Lung (tissue), 12 donors: ENCODE measurements around the gene FOXD2. TPM values are rescaled to one million over a fixed set of nuclear protein-coding genes. Genes with fewer than 3 reads are reported as not detected.

ENCODE experiments used
- ATAC-seq: fragments of 200-7000 bp; cut with Tn5 transposase; one replicate; pipeline ENCODE4 v1.9.1; 2020; ENCODE audit warnings: moderate number of reproducible peaks; ENCODE audit not compliant: insufficient read depth, low FRiP score
- DNase-seq, 3 donors: peaks; one replicate each; pipeline ENCODE4 v3.0.0-alpha.2; 2013 to 2017
- H3K27ac ChIP-seq, 2 donors: one replicate each; pipeline ENCODE4 v1.5.1; 2013; ENCODE audit warnings: mild to moderate bottlenecking in 2 of 2, moderate library complexity in 2 of 2, control low read depth in 1 of 2, inconsistent platforms in 1 of 2, low read depth in 1 of 2, low read length in 1 of 2
- H3K27me3 ChIP-seq, 3 donors: one replicate each; pipeline ENCODE4 v1.5.1; 2013; ENCODE audit warnings: low read length in 2 of 3; ENCODE audit not compliant: control insufficient read depth in 3 of 3, insufficient read depth in 3 of 3
- H3K36me3 ChIP-seq, 4 donors: one replicate each; pipeline ENCODE4 v1.5.1; 2013; ENCODE audit warnings: low read length in 4 of 4, mild to moderate bottlenecking in 1 of 4, moderate library complexity in 1 of 4; ENCODE audit not compliant: control insufficient read depth in 4 of 4, insufficient read depth in 4 of 4
- H3K4me1 ChIP-seq, 5 donors: one replicate each; pipeline ENCODE4 v1.5.1; 2013; ENCODE audit warnings: low read length in 5 of 5, mild to moderate bottlenecking in 2 of 5, moderate library complexity in 1 of 5; ENCODE audit not compliant: control insufficient read depth in 5 of 5, insufficient read depth in 5 of 5
- H3K4me3 ChIP-seq: one replicate; pipeline ENCODE4 v1.5.1; 2013; ENCODE audit warnings: mild to moderate bottlenecking, control low read depth, moderate library complexity
- H3K9ac ChIP-seq, 2 donors: one replicate each; pipeline ENCODE4 v1.5.1; 2013; ENCODE audit warnings: low read length in 2 of 2, control low read depth in 1 of 2; ENCODE audit not compliant: insufficient read depth in 1 of 2
- H3K9me3 ChIP-seq, 4 donors: one replicate each; pipeline ENCODE4 v1.5.1; 2013; ENCODE audit warnings: low read length in 3 of 4, mild to moderate bottlenecking in 1 of 4, moderate library complexity in 1 of 4; ENCODE audit not compliant: control insufficient read depth in 4 of 4, insufficient read depth in 3 of 4
- CTCF ChIP-seq: IDR thresholded peaks from 2 replicates; pipeline ENCODE4 v1.5.1; 2012; ENCODE audit warnings: mild to moderate bottlenecking; ENCODE audit errors: control extremely low read depth, extremely low read depth
- WGBS, 2 donors: extraction: QIAGEN DNeasy Blood & Tissue Kit; methylation state at CpG; one replicate each; pipeline ENCODE4 v1.1.7; 2013; 5-methylcytosine and 5-hydroxymethylcytosine counted together
- polyA plus RNA-seq, 2 donors: library from polyadenylated mRNA; stranded (reverse); fragments of 200-250 nt; gene quantifications; one replicate each; pipeline ENCODE4 v1.2.1, GENCODE V29; 2013
- total RNA-seq, 2 donors: library from RNA; depleted of rRNA in 1 of 2; stranded (reverse); fragments of >200 nt in 1 of 2; gene quantifications; one replicate each; pipeline ENCODE4 v1.2.1, GENCODE V29; 2014 to 2021
- donor health status: control.
- donor health status: control.
- donor health status: Bipolar disorder and iron deficiency.
- donor health status: healthy.
- donor health status: DM: yes; HTN: yes; CAD: no.

Gene FOXD2
- total and polyA plus RNA-seq, 4 donors, result 0.09 to 1.1 (median 0.14) TPM

DNA sequence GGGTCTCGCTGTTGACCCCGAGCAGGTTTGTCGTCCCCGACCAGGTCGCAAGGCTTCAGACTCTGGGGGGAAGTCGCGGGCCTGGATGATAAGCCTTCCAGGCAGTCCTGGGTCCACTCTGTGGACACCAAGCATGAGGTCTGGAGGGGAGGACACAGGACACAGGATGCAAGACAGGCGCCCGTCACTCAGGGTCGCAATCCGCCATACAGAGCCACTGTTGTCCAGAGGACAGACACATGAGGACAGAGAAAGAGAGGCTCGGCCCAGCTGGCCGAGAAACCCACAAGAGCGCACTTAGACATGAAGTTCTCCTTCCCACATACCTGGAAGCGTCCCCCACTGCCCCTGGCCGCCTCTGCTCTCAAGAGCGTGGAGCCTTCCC is 4.8 kb upstream of the FOXD2 start:
- H3K27me3 ChIP-seq, result peaks cover 0 to 49% (median 39%) of the 10 kb centered on the region in 3 donors
- H3K36me3 ChIP-seq, result no peaks in the 10 kb centered on the region
- ATAC-seq (no peak), DNase-seq (no peak)
- WGBS, 2 donors, result 27 to 54% methylated on average over 17 of the region's 17 CpGs
- peaks cover 0 to 40% (median 9%) of the 10 kb centered on the region in 5 donors for H3K4me1 ChIP-seq
- TF ChIP-seq CTCF, result no peak
- H3K9me3 ChIP-seq, result peaks cover 0 to 2% (median 0%) of the 10 kb centered on the region in 4 donors
- H3K4me3 ChIP-seq, result no peak overlapping the region
- H3K27ac ChIP-seq, result no peak overlapping the region
- no peak overlapping the region for H3K9ac ChIP-seq

GRCh38 chr1:47433477-47434050 is 4.3 kb upstream of the FOXD2 start:
- peaks cover 0 to 2% (median 0%) of the 10 kb centered on the region in 4 donors for H3K9me3 ChIP-seq
- DNase-seq, result no peak
- TF ChIP-seq CTCF, result no peak
- H3K9ac ChIP-seq, result no peak overlapping the region
- WGBS, 2 donors, result 21 to 37% methylated on average over 30 of the region's 30 CpGs
- ATAC-seq, result no peak
- H3K27ac ChIP-seq, result no peak overlapping the region
- H3K27me3 ChIP-seq, result peaks cover 0 to 51% (median 41%) of the 10 kb centered on the region in 3 donors
- H3K4me3 ChIP-seq, result no peak overlapping the region
- H3K36me3 ChIP-seq, result no peaks in the 10 kb centered on the region
- peaks cover 0 to 40% (median 9%) of the 10 kb centered on the region in 5 donors for H3K4me1 ChIP-seq

DNA sequence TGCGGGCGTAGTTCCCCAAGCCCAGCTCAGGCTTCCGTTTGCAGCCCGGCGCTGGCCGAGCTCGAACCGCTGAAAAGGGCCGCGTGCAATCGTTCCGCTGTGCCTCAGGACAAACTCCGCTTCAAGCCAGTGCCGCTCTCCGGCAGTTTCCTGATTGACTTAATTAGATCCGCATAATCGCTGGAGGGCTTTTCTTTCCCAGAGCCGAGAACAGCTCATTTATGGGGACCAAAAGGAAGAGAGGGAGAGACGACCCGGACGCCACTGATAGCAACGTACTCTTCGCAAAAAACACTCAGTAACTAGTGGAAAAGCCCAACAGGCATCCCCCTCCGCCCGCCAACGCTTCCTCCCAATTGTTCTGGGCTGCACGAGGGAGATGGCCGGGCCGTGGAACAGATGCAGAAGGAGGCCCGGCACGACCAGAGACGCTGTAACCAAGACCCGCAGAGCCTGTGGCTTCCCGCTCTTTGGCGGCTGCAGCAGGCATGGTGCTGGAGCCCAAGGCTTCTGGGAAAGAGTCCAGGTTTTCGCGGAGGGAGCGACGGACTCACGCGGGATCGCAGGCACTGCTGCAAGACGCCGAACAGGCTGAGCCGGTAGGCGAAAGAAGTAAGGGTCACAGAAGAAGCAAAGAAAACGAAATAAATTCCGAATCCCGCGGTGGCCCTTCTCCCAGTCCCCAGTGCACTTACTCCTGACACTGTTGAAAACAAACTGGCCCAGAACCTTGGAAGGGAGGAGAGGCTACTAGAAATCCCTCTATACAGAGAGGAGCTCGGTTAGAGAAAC is 3.6 kb upstream of the FOXD2 start:
- TF ChIP-seq CTCF, result no peak
- H3K4me1 ChIP-seq, result peaks cover 0 to 40% (median 9%) of the 10 kb centered on the region in 5 donors
- ATAC-seq (no peak), DNase-seq (peak; percentile 81 to 92 (median 86))
- 8 to 17% methylated on average over 51 of the region's 51 CpGs for WGBS, 2 donors
- H3K9me3 ChIP-seq, result peaks cover 0 to 2% (median 0%) of the 10 kb centered on the region in 4 donors
- no peak overlapping the region for H3K27ac ChIP-seq
- H3K4me3 ChIP-seq, result no peak overlapping the region
- H3K36me3 ChIP-seq, result no peaks in the 10 kb centered on the region
- H3K27me3 ChIP-seq, result peaks cover 0 to 51% (median 41%) of the 10 kb centered on the region in 3 donors
- no peak overlapping the region for H3K9ac ChIP-seq
